Mesenchymal stem cell (in vitro differentiated cells and primary cell): ENCODE data around the gene NEXN.

Source experiments
- DNase-seq: peaks from one replicate; pipeline ENCODE4 v3.0.0-alpha.2; 2013
- H2AFZ ChIP-seq: one replicate; pipeline ENCODE4 v1.6.1; 2013; ENCODE audit warnings: low read depth, mild to moderate bottlenecking, control low read depth, inconsistent platforms, low read length, moderate library complexity
- H2AK5ac ChIP-seq: 2 replicates; pipeline ENCODE4 v1.6.1; 2013; ENCODE audit warnings: low read length, moderate library complexity, mild to moderate bottlenecking, inconsistent platforms; ENCODE audit not compliant: severe bottlenecking
- H2BK120ac ChIP-seq: one replicate; pipeline ENCODE4 v1.6.1; 2013; ENCODE audit warnings: low read depth, mild to moderate bottlenecking, inconsistent platforms, low read length, moderate library complexity
- H2BK12ac ChIP-seq, 2 experiments: one replicate each; pipeline ENCODE4 v1.6.1; 2013; ENCODE audit warnings: inconsistent platforms in 2 of 2, low read length in 2 of 2, mild to moderate bottlenecking in 2 of 2, moderate library complexity in 2 of 2, control low read depth in 1 of 2
- H2BK15ac ChIP-seq: one replicate; pipeline ENCODE4 v1.6.1; 2013; ENCODE audit warnings: mild to moderate bottlenecking, low read depth, inconsistent platforms; ENCODE audit not compliant: poor library complexity, severe bottlenecking
- H2BK5ac ChIP-seq: 2 replicates; pipeline ENCODE4 v1.6.1; 2013; ENCODE audit warnings: low read depth, mild to moderate bottlenecking, low read length, control low read depth, inconsistent platforms; ENCODE audit not compliant: poor library complexity, severe bottlenecking
- H3K14ac ChIP-seq, 2 experiments: one replicate each; pipeline ENCODE4 v1.6.1; 2013; ENCODE audit warnings: inconsistent platforms in 2 of 2, low read length in 2 of 2, control low read depth in 1 of 2, mild to moderate bottlenecking in 1 of 2, moderate library complexity in 1 of 2
- H3K18ac ChIP-seq, 2 experiments: one replicate each; pipeline ENCODE4 v1.6.1; 2013; ENCODE audit warnings: inconsistent platforms in 2 of 2, low read length in 2 of 2, control low read depth in 1 of 2, low read depth in 1 of 2, mild to moderate bottlenecking in 1 of 2
- H3K23ac ChIP-seq, 2 experiments: one replicate each; pipeline ENCODE4 v1.6.1; 2013; ENCODE audit warnings: inconsistent platforms in 2 of 2, low read length in 2 of 2, mild to moderate bottlenecking in 2 of 2, moderate library complexity in 2 of 2, control low read depth in 1 of 2
- H3K27ac ChIP-seq: 2 replicates; pipeline ENCODE4 v1.5.1; 2013; ENCODE audit warnings: mild to moderate bottlenecking, moderate library complexity, low read length, control low read depth, inconsistent platforms; ENCODE audit not compliant: poor library complexity, severe bottlenecking
- H3K27me3 ChIP-seq, 2 experiments: 2 replicates each; pipeline versions ENCODE4 v1.6.1 to v1.7.0; 2013; ENCODE audit warnings: low read length in 2 of 2, mild to moderate bottlenecking in 2 of 2, moderate library complexity in 2 of 2, control low read depth in 1 of 2, inconsistent platforms in 1 of 2; ENCODE audit not compliant: control insufficient read depth in 1 of 2, insufficient read depth in 1 of 2
- H3K36me3 ChIP-seq, 2 experiments: 2 replicates each; pipeline versions ENCODE4 v1.6.1 to v1.7.0; 2013; ENCODE audit warnings: low read length in 2 of 2, control low read depth in 1 of 2, inconsistent platforms in 1 of 2, low read depth in 1 of 2, mild to moderate bottlenecking in 1 of 2; ENCODE audit not compliant: insufficient read depth in 2 of 2, control insufficient read depth in 1 of 2
- H3K4ac ChIP-seq, 2 experiments: one replicate each; pipeline ENCODE4 v1.6.1; 2013; ENCODE audit warnings: inconsistent platforms in 2 of 2, low read length in 2 of 2, mild to moderate bottlenecking in 2 of 2, moderate library complexity in 2 of 2, control low read depth in 1 of 2, low read depth in 1 of 2
- H3K4me1 ChIP-seq: 2 replicates; pipeline ENCODE4 v1.6.1; 2013; ENCODE audit warnings: low read depth, low read length, control low read depth; ENCODE audit not compliant: control insufficient read depth, insufficient read depth
- H3K4me2 ChIP-seq: 2 replicates; pipeline ENCODE4 v1.6.1; 2013; ENCODE audit warnings: low read length, mild to moderate bottlenecking, inconsistent platforms; ENCODE audit not compliant: poor library complexity, severe bottlenecking
- H3K4me3 ChIP-seq, 2 experiments: 2 replicates each; pipeline versions ENCODE4 v1.5.1 to v1.7.0; 2013; ENCODE audit warnings: low read length in 2 of 2, mild to moderate bottlenecking in 2 of 2, control low read depth in 1 of 2, low read depth in 1 of 2; ENCODE audit not compliant: insufficient read depth in 1 of 2
- H3K79me1 ChIP-seq: replicated peaks from 2 replicates; pipeline ENCODE4 v1.6.1; 2013; ENCODE audit warnings: mild to moderate bottlenecking, control low read depth, low read length, inconsistent platforms; ENCODE audit not compliant: poor library complexity, severe bottlenecking
- H3K9ac ChIP-seq: 2 replicates; pipeline ENCODE4 v1.7.0; 2013; ENCODE audit warnings: mild to moderate bottlenecking, low read length, moderate library complexity
- H3K9me3 ChIP-seq: 2 replicates; pipeline ENCODE4 v1.7.0; 2013; ENCODE audit warnings: mild to moderate bottlenecking, low read length; ENCODE audit not compliant: control insufficient read depth
- H4K8ac ChIP-seq: one replicate; pipeline ENCODE4 v1.6.1; 2013; ENCODE audit warnings: inconsistent platforms, mild to moderate bottlenecking, low read length, moderate library complexity
- H4K91ac ChIP-seq: one replicate; pipeline ENCODE4 v1.6.1; 2013; ENCODE audit warnings: mild to moderate bottlenecking, low read length, inconsistent platforms
- WGBS: methylation state at CpG from one replicate; pipeline ENCODE4 v1.1.7; 2013; ENCODE audit warnings: mixed read lengths; 5-methylcytosine and 5-hydroxymethylcytosine counted together

The NEXN gene

GRCh38 chr1:77926561-77927357 is 38.3 kb downstream of the NEXN start:
- Histone ChIP-seq H3K9me3 (no peaks in the 10 kb centered on the region), H3K27ac (no peak overlapping the region), H3K27me3 (no peaks in the 10 kb centered on the region), H2BK15ac (no peak overlapping the region), H3K9ac (no peak overlapping the region), H2AK5ac (no peak overlapping the region), H3K4me2 (no peak overlapping the region), H3K79me1 (peaks cover 4% of the 10 kb centered on the region), H3K23ac (no peak overlapping the region), H2AFZ (no peak overlapping the region), H3K4ac (no peak overlapping the region), H2BK120ac (no peak overlapping the region), H2BK12ac (no peak overlapping the region), H4K91ac (no peak overlapping the region), H3K14ac (no peak overlapping the region), H2BK5ac (no peak overlapping the region), H3K4me3 (no peak overlapping the region), H3K4me1 (no peaks in the 10 kb centered on the region), H4K8ac (no peak overlapping the region), H3K36me3 (peaks cover 7 to 55% of the 10 kb centered on the region in 2 experiments), H3K18ac (no peak overlapping the region)
- no peak for DNase-seq
- 86% methylated on average over 9 of the region's 13 CpGs for WGBS

GRCh38 chr1:77927414-77927813 is 39.0 kb downstream of the NEXN start:
- Histone ChIP-seq H3K9me3 (no peaks in the 10 kb centered on the region), H4K91ac (no peak overlapping the region), H2AK5ac (no peak overlapping the region), H3K27me3 (no peaks in the 10 kb centered on the region), H2AFZ (no peak overlapping the region), H4K8ac (no peak overlapping the region), H3K27ac (no peak overlapping the region), H3K18ac (no peak overlapping the region), H2BK120ac (no peak overlapping the region), H3K4me2 (no peak overlapping the region), H2BK15ac (no peak overlapping the region), H2BK12ac (no peak overlapping the region), H3K4me3 (no peak overlapping the region), H3K14ac (no peak overlapping the region), H3K23ac (no peak overlapping the region), H3K36me3 (peaks cover 6 to 55% of the 10 kb centered on the region in 2 experiments), H3K79me1 (peaks cover 3% of the 10 kb centered on the region), H3K4me1 (no peaks in the 10 kb centered on the region), H2BK5ac (no peak overlapping the region), H3K4ac (no peak overlapping the region), H3K9ac (no peak overlapping the region)
- DNase-seq: no peak
- WGBS: 100% methylated on average over 2 of the region's 4 CpGs

DNA sequence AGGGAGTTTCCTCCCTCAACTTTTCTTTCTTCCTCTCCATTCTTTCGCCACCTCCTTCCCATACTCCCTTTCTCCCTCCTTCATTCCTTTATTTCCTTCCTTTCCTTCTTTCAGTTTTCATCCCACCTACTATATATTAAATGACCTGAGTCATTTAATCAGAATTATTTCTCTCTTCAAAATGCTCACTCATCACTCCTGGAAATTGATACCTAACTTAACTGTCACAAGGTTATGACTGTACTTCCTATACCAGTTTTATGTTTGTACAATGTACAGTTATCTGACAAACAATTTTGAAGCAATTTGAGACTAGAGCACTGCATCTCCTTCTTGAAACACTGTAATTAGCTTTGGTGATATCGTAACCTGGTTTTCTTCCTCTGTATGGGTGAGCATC is 41.4 kb downstream of the NEXN start:
- Histone ChIP-seq H3K36me3 (peaks cover 11 to 50% of the 10 kb centered on the region in 2 experiments), H2BK12ac (no peak overlapping the region), H3K4ac (no peak overlapping the region), H3K9ac (no peak overlapping the region), H2AK5ac (no peak overlapping the region), H3K14ac (no peak overlapping the region), H3K4me1 (peaks cover 3% of the 10 kb centered on the region), H3K18ac (no peak overlapping the region), H3K4me3 (no peak overlapping the region), H4K8ac (no peak overlapping the region), H2BK120ac (no peak overlapping the region), H3K4me2 (no peak overlapping the region), H3K27ac (no peak overlapping the region), H3K27me3 (no peaks in the 10 kb centered on the region), H3K23ac (no peak overlapping the region), H4K91ac (no peak overlapping the region), H2AFZ (no peak overlapping the region), H2BK5ac (no peak overlapping the region), H3K9me3 (no peaks in the 10 kb centered on the region), H2BK15ac (no peak overlapping the region), H3K79me1 (peaks cover 10% of the 10 kb centered on the region)
- DNase-seq: no peak
- 100% methylated on average over 2 of the region's 2 CpGs for WGBS

DNA sequence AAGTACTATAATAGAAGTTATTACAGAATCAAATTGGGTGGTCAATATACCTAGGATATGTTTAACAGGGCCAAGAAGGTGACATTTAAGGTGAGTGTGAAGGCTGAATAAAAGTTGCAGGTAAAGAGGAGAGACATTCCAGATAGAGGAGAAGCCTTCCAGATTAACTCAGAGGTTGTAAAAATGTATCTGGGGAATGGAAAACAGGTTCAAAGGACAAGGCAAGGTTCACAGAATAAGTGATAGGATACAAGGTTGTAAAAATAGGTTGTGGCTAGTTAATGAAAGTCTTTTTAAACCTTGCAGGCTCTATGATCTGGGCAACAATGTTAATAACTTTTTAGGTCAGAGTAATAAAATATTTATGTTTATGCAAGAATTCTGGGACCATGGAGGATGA is 50.2 kb downstream of the NEXN start:
- Histone ChIP-seq H2BK120ac (no peak overlapping the region), H3K36me3 (peaks cover 16 to 54% of the 10 kb centered on the region in 2 experiments), H4K91ac (no peak overlapping the region), H2AFZ (no peak overlapping the region), H3K9me3 (no peaks in the 10 kb centered on the region), H3K4me2 (no peak overlapping the region), H3K27me3 (no peaks in the 10 kb centered on the region), H2AK5ac (no peak overlapping the region), H3K18ac (no peak overlapping the region), H2BK15ac (no peak overlapping the region), H3K23ac (no peak overlapping the region), H3K4me3 (no peak overlapping the region), H3K9ac (no peak overlapping the region), H3K27ac (no peak overlapping the region), H3K4me1 (peaks cover 3% of the 10 kb centered on the region), H2BK5ac (no peak overlapping the region), H3K79me1 (peaks cover 7% of the 10 kb centered on the region), H3K4ac (no peak overlapping the region), H4K8ac (no peak overlapping the region), H2BK12ac (no peak overlapping the region), H3K14ac (no peak overlapping the region)
- no peak for DNase-seq
